Adipocyte (in vitro differentiated cells): Measurements from ENCODE around the gene NLRP6.
A peak's percentile ranks its signal among the peaks of the same experiment; 100 is the strongest.
"Not testable (repeated sequence)": the region's sequence is repeated elsewhere in the genome, so short reads cannot be mapped to it uniquely, and the experiment has no call there.

Source experiments
- DNase-seq: peaks from one replicate; pipeline ENCODE4 v3.0.0-alpha.2; 2015; ENCODE audit warnings: low read depth
- H3K27me3 ChIP-seq: replicated peaks from 2 replicates; pipeline ENCODE4 v1.7.0; 2013; ENCODE audit warnings: mild to moderate bottlenecking, low read length, moderate library complexity; ENCODE audit not compliant: control insufficient read depth, insufficient read depth
- H3K36me3 ChIP-seq: 2 replicates; pipeline ENCODE4 v1.7.0; 2013; ENCODE audit warnings: low read length, mild to moderate bottlenecking, moderate library complexity; ENCODE audit not compliant: control insufficient read depth, insufficient read depth, severe bottlenecking
- H3K4me1 ChIP-seq: 2 replicates; pipeline ENCODE4 v1.7.0; 2013; ENCODE audit warnings: mild to moderate bottlenecking, low read length, moderate library complexity; ENCODE audit not compliant: control insufficient read depth, insufficient read depth
- H3K4me3 ChIP-seq: 2 replicates; pipeline ENCODE4 v1.7.0; 2013; ENCODE audit warnings: mild to moderate bottlenecking, low read length, moderate library complexity
- H3K9ac ChIP-seq: 2 replicates; pipeline ENCODE4 v1.7.0; 2013; ENCODE audit warnings: mild to moderate bottlenecking, low read length, moderate library complexity
- H3K9me3 ChIP-seq: 2 replicates; pipeline ENCODE4 v1.7.0; 2013; ENCODE audit warnings: mild to moderate bottlenecking, low read length, moderate library complexity; ENCODE audit not compliant: control insufficient read depth

NLRP6 gene

DNA sequence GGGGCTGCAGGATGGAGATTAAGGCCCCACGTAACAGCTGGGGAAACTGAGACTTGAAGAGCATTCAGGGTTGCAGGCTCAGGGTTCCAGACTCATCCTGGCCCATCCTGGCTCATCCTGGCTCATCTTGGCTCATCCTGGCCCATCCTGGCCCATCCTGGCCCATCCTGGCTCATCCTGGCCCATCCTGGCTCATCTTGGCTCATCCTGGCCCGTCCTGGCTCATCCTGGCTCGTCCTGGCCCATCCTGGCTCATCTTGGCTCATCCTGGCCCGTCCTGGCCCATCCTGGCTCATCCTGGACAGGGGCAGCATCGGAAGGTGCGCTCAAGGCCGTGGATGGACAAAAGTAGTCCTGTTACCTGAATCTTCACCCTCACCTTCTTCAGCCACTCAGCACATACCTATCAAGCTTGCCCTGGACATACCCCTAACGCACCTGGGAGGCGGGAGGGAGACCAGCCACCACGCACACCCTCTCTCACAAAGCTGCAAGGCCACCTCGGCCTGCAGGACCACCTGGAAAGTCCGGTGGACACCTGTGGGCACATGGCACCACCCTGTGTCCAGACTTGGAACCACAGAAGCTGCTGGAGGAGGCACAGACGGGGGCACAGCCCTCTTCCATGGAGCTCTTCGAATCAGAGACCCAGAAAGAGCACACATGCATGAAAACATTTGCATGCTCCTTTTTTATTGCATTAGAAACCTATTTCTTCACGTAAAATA lies 20.3 kb upstream of the NLRP6 start:
- Histone ChIP-seq H3K27me3 (peaks cover 28% of the 10 kb centered on the region), H3K4me1 (peaks cover 5% of the 10 kb centered on the region), H3K4me3 (no peak overlapping the region), H3K36me3 (peaks cover 7% of the 10 kb centered on the region), H3K9ac (no peak overlapping the region), H3K9me3 (no peaks in the 10 kb centered on the region)
- DNase-seq: no peak

GRCh38 chr11:259413-259812 lies 18.8 kb upstream of the NLRP6 start:
- H3K9ac ChIP-seq: no peak overlapping the region
- no peak for DNase-seq
- H3K4me1 ChIP-seq: peaks cover 5% of the 10 kb centered on the region
- H3K27me3 ChIP-seq: peaks cover 28% of the 10 kb centered on the region
- H3K4me3 ChIP-seq: no peak overlapping the region
- H3K9me3 ChIP-seq: no peaks in the 10 kb centered on the region
- no peaks in the 10 kb centered on the region for H3K36me3 ChIP-seq

DNA sequence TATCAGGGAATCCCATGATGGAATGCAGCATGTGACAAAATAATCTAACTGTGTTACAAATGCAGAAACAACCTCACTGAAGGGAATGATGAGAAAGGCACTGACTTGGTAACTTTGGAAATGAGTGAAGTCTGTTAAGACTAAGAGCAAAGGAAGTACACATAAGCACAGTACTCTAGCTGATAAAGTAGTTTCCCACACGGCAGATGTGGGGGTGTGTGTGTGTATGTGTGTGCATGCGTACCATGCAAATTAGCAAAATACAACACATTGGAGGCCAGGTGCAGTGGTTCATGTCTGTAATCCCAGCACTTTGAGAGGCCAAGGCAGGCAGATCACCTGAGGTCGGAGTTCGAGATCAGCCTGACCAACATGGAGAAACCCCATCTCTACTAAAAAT lies 16.6 kb upstream of the NLRP6 start:
- no peak overlapping the region for H3K9ac ChIP-seq
- no peaks in the 10 kb centered on the region for H3K4me1 ChIP-seq
- no peak overlapping the region for H3K4me3 ChIP-seq
- H3K27me3 ChIP-seq: peaks cover 28% of the 10 kb centered on the region
- DNase-seq: no peak
- H3K9me3 ChIP-seq: no peaks in the 10 kb centered on the region
- H3K36me3 ChIP-seq: no peaks in the 10 kb centered on the region

DNA sequence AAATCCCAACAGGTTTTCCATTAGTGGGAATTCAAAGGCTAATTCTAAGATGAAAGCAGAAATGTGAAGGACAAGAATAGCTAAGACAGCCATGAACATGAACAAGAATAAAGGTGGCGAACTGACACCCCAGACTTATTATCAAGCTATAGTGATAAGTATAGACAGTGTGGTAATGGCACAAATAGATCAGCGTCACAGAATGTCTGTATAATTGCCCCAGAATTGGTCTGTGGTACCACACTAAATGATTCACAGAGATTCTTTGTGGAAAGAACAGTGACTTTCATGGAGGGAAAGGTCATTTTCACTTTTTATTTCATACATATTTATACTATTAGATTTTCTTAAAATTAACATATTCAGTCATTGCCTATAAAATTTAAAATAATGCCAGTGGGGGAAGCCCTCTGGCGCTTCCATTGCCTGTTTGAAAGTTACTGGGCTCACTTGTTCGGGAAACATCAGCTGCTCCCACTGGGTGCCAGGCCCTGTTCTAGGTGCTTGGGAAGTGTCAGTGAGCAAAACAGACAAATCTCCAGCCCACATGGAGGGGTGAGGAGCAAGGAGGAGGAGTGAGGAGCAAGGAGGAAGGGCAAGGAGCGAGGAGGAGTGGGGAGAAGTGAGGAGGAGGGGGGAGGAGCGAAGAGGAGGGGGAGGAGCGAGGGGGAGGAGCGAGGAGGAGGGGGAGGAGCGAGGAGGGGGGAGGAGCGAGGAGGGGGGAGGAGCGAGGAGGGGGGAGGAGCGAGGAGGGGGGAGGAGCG lies 11.3 kb upstream of the NLRP6 start:
- Histone ChIP-seq H3K36me3 (no peaks in the 10 kb centered on the region), H3K9ac (no peak overlapping the region), H3K4me3 (no peak overlapping the region), H3K9me3 (no peaks in the 10 kb centered on the region), H3K27me3 (peaks cover 17% of the 10 kb centered on the region), H3K4me1 (peaks cover 8% of the 10 kb centered on the region)
- DNase-seq: no peak

DNA sequence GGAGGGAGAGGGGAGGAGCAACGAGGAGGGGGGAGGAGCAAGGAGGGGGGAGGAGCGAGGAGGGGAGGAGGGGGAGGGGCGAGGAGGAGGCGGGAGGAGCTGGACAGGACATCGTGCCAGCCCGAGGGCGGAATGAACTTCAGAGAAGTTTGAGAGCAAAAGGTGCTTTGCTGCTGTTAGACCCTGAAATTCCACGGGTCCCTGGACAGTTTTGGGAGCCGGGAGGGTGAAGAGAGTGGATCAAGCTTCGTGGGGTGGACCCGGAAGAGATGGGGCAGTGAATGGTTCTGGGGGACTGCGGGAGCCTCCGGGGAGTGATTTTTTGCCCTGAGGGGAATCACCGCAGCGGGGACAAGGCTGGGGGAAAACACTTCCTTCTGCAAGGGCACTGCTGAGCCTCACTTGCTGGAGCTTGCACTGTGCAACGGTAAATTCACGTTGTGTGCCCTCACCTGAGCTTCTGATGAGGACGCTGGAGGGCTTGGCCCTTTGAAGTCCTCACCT lies 10.7 kb upstream of the NLRP6 start:
- no peak overlapping the region for H3K9ac ChIP-seq
- H3K4me3 ChIP-seq: no peak overlapping the region
- H3K27me3 ChIP-seq: peaks cover 24% of the 10 kb centered on the region
- peaks cover 8% of the 10 kb centered on the region for H3K4me1 ChIP-seq
- DNase-seq: no peak
- no peaks in the 10 kb centered on the region for H3K36me3 ChIP-seq
- H3K9me3 ChIP-seq: no peaks in the 10 kb centered on the region

- DNase-seq: peak; percentile 62
- peak overlapping the region; percentile 43 for H3K4me3 ChIP-seq
- not testable (repeated sequence) for H3K9me3 ChIP-seq, H3K4me1 ChIP-seq, H3K36me3 ChIP-seq
- peaks cover 32% of the 10 kb centered on the region for H3K27me3 ChIP-seq
- H3K9ac ChIP-seq: peak overlapping the region; percentile 17
Observed at GRCh38 chr11:268716-269145, 9.5 kb upstream of the NLRP6 start.

GRCh38 chr11:269146-269890 lies 8.9 kb upstream of the NLRP6 start:
- DNase-seq: no peak
- peaks cover 37% of the 10 kb centered on the region for H3K27me3 ChIP-seq
- no peak overlapping the region for H3K9ac ChIP-seq
- peaks cover 8% of the 10 kb centered on the region for H3K4me1 ChIP-seq
- H3K4me3 ChIP-seq: peak overlapping the region; percentile 43
- H3K36me3 ChIP-seq: no peaks in the 10 kb centered on the region
- H3K9me3 ChIP-seq: no peaks in the 10 kb centered on the region

DNA sequence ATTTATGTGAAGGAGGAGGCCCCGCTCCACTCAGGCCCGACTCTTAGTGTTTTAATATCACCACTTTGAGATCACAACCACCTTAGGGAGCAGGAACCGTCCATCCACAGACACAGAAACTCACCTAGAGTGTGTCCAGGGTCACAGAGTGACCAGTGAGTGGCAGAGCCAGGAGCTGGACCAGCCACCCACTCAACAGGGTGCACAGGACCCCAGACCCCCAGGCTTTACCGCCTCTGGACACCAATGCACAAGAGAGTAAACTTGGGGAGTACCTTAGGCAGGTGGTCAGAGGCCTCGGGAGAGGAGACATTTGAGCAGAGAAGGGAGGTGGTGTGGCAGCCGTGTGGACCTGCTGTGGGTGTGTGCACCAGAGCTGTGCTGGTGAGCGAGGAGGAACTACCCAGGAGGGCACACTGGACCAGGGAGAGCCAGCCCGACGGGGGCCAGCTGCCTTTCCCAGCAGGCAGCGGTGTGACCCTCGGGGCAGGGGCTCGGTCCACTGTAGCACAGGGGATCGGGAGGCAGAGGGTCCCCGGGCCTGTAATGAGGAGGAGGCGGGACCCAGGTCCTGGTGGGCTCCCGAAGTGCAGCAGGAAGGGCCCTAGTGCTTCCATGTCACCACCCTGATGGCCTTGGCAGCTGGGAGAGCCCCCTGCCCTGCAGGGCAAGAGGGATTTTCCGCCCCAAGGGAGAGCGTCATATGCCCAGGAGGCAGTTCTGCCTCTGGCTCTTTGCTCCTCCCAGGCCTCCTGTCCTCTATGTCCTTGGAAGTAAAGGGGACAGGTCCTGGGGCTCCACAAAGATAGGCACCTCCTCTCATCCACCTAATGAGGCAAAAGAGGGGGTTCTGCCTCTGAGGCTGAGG lies 7.5 kb upstream of the NLRP6 start:
- Histone ChIP-seq H3K9me3 (peaks cover 8% of the 10 kb centered on the region), H3K4me1 (peaks cover 8% of the 10 kb centered on the region), H3K27me3 (peaks cover 45% of the 10 kb centered on the region), H3K4me3 (no peak overlapping the region), H3K9ac (no peak overlapping the region), H3K36me3 (no peaks in the 10 kb centered on the region)
- no peak for DNase-seq

DNA sequence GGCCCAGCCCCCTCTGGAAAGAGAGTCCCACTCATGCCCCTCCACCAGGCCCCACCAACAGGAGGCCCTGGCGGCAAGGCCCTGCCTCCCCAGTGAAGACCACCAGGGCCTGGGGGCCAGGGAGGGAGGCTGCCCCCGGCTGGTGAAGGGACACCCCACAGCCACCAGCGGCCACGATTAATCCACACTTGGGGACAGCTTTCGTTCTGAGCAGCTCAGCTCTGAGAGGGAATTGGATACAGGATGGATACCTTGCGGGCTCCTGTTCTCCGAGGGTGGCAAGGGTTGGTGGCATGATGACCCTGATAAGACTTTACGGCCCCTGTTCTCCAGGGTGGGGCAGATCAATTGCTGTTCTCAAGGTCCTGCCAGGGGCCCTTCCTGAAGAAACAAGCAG lies 6.9 kb upstream of the NLRP6 start:
- no peak for DNase-seq
- Histone ChIP-seq H3K36me3 (no peaks in the 10 kb centered on the region), H3K27me3 (peaks cover 45% of the 10 kb centered on the region), H3K9me3 (peaks cover 13% of the 10 kb centered on the region), H3K9ac (no peak overlapping the region), H3K4me1 (peaks cover 8% of the 10 kb centered on the region), H3K4me3 (no peak overlapping the region)

- H3K9me3 ChIP-seq: peaks cover 16% of the 10 kb centered on the region
- H3K27me3 ChIP-seq: peaks cover 45% of the 10 kb centered on the region
- H3K4me1 ChIP-seq: peaks cover 8% of the 10 kb centered on the region
- no peak for DNase-seq
- H3K36me3 ChIP-seq: no peaks in the 10 kb centered on the region
- H3K4me3 ChIP-seq: no peak overlapping the region
- no peak overlapping the region for H3K9ac ChIP-seq
Observed at GRCh38 chr11:272195-272930, 5.8 kb upstream of the NLRP6 start.
